Activated T-cell treated with anti-CD3 and anti-CD28 coated beads for 1 hour (primary cell): Measurements from ENCODE around the gene YBX2.
"Not testable (repeated sequence)": the region's sequence is repeated elsewhere in the genome, so short reads cannot be mapped to it uniquely, and the experiment has no call there.

ENCODE experiments used
- DNase-seq: peaks from one replicate; pipeline ENCODE4 v3.0.0-alpha.2; 2020; ENCODE audit warnings: low read depth

Gene YBX2

DNA sequence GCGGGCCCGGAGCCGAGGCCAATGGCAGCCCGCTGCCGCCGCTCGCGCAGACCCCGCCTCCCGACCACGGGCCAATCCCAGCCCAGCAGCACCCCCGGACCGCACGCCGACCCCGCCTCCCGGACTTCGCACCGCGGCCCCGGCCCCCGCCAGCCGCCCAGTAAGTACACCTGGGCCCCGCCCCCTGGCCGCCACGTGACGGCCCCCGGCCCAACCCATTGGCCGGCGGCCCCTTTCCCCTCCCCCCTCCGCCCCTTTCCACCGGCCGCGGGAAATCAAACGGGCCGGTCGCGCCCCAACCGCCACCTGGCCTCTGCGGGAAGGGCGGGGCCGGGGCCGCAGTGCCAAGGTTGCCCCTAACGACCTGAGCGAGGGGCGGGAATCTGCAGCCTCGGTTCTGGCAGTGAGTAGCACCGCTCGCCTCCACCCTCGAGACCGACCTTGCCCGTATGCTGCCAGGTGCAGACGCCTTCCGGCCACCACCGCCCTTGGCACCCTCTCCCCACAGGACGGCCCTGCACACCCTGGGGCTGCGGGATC lies at the start of gene YBX2:
Gene YBX2, minus strand, starts transcription at position 26 of the 540 bp plus-strand sequence. CDS start 139 bp downstream, outside the sequence.
- peak; percentile 55 for DNase-seq

- DNase-seq = no peak
Measured at GRCh38 chr17:7343250-7343649, 48.8 kb upstream of the YBX2 start.

DNA sequence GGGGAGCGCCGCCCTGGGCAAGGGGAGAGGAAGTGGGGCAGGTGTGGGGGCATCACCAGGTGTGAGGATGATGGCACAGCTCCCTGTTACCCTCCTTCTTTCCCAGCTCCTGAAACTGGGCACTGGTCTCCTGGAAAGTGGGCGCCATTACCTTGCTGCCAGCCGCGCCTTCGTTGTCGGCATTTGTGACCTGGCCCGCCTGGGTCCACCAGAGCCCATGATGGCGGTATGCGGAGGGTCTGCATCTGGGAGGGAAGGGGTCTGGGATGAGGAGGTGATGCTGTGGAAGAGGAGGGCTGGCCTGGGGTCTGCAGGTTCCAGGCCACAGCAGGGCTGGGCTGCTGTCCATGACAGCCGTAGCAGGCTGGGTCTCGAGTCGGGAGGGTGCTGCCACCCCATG lies 47.4 kb upstream of the YBX2 start:
- DNase-seq = no peak

DNA sequence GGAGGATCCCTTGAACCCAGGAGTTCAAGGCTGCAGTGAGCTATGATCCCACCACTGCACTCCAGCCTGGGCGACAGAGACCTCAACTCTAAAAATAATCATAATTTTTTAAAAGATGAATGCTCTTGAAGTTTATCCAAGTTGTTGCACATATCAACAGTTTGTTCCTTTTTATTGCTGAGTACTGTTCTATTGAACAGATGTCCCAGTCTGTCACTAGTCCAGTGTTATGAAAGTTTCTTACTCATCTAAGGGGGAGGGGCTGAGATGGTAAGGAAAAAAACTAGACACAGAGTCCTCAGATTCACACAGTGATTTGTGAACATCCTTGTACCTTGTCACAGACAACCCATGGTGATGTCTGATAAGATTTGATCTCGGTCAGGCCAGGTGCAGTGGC lies 45.7 kb upstream of the YBX2 start:
- DNase-seq = no peak

GRCh38 chr17:7337600-7337999 lies 43.2 kb upstream of the YBX2 start:
- DNase-seq = not testable (repeated sequence)

DNA sequence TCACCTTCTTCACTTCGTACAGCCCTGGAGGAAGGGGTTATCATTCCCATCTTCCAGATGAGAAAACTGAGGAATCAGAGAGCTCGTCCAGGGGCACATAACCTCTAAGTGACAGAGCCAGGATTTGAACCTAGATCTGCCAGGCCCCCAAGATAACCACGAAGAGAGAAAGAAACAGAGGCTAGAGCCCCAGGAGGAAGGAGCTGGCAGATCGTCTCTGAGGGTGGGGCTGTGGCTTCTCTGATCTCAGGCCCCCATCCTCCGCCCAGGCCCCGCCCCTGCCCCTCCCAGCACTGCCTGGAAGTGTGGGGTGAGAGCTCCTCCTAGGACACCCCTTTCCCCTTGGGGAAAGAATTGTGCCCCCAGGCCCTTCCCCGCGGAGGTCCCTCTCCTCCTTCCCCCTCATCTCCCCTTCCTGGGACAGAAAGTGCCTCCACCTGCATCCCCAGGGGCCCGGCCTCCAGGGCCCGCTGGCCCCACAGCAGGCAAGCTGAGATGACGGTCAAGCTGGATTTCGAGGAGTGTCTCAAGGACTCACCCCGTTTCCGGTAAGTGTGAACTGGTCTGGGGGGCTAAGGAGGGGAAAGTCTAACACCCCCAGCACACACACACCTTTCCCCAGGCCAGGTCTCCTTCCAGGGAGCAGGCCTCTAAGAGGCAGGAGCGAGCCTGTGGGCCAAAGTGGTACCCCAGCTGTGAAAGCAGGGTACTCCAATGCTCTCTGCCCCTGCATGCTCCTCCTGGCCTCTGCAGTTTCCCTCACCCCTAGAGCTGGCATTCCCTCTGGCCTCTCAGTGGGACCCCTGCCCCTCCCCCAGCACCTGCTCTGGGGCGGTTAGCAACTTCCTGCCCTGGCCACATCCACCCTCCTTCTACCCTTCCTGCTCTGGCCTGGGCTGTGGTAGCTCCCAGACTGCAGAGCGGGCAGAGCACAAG lies 42.1 kb upstream of the YBX2 start, which contains the start of gene ACAP1:
Gene ACAP1, plus strand, starts transcription at position 290 of the 936 bp plus-strand sequence. Its CDS starts 206 bp downstream, at position 496.
- DNase-seq = peak; percentile 87

- not testable (repeated sequence) for DNase-seq
Measured at GRCh38 chr17:7335765-7336164, 41.3 kb upstream of the YBX2 start.

DNA sequence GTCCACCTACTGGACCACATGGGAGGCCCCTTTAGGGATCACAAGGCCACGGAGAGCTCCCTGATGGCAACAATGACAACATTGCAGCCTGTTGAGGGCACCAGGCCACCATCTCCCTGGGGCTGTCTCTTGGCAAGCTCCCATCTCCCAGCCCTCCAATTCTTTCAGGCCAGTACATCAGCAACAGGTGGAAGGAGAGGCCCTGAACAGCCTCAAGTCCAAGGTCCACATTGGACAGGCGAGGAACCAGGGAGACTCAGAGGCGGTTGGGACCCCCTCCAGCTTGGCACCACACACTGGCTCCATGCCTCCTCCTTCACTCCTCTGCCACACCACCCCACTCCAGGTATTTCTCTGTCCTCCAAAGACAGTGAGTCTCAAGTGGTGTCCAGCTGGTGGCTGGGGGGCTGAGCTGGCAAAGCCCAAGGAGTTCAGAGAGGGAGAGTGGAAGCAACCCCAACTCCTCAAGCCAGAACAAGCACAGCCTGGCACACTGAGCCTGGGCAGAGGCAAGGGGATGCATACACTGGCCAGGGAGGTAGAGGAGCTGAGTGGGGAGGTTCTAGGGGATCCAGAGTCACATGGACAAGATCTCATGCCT lies 40.6 kb upstream of the YBX2 start:
- no peak for DNase-seq

GRCh38 chr17:7332600-7333069 lies 38.2 kb upstream of the YBX2 start:
- DNase-seq = not testable (repeated sequence)

DNA sequence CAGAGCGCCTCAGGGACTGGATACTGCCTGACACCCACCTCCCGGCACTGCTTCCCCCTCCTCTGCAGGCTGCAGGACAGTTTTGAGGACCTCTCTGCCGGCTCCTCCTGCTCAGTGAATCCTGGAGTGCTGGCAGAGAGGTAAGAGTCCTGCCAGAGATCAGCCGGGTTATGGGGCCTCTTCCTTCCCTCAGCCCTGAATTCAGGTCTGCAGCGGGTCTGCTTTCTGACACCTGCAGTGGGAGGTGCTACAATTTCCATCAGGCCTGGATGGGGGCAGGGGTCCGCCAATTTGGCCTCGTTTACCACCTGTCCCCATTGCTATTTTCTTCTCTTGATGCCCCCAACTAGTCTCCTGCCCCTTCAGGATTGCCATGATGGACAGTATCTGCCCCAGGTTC lies 37.7 kb upstream of the YBX2 start:
- DNase-seq = no peak

DNA sequence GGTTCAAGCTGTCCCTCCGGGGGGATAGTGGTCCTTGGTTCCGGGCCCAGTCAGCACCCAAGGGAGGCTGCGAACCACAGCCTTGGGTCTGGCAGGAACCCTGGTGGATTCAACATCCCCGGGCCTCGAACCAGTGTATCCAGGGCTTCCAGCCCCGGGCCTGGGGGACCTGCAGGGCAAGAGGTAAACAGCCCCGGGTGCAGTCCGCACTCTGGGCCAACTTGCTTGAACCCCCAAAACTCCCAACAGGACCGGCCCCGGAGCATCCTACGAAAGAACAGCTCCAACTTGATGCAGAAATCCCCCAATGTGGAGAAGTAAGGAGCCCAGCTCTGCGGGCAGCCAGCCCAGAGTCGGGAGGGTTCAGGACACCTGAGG lies 36.2 kb upstream of the YBX2 start:
- DNase-seq = no peak

- peak; percentile 59 for DNase-seq
Measured at GRCh38 chr17:7329997-7330637, 35.7 kb upstream of the YBX2 start.

DNA sequence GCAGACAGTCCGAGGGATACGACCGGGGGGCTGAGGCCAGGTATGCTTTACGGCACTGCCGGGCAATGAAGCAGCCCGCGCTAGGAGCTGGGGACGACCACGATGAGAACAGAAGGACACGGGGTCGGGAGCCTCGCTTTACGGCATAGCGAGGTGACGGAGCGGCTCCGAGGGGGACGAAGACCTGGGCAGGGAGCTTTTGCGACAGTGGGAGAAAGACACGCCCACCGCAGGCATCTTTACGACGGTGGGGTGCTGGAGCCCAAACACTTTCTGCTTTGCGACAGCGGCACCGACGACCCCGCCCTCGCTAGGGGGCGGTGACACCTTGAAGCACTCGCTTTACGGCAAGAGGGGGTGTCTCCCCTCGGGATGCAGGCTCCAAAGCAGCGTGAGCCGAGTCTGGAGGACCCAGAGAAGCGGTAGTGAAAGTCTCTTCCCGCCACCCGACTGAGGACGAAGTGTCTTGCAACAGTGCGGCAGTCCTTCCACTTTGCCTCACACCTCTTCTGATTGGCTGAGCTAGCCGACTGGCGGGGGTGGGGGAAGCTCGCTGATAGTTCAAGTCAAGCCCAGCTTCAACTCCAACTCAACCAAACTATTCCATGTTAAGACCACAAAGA lies 35.0 kb upstream of the YBX2 start:
- DNase-seq = peak; percentile 89

GRCh38 chr17:7328840-7329373 lies 34.5 kb upstream of the YBX2 start, which contains the start of gene NEURL4:
TSS of gene NEURL4 (minus strand) at chr17:7329335. CDS start at chr17:7329312, 23 bp downstream.
- no peak for DNase-seq

- DNase-seq = no peak
Measured at GRCh38 chr17:7328009-7328408, 33.6 kb upstream of the YBX2 start.

- DNase-seq = no peak
Measured at GRCh38 chr17:7327501-7327900, 33.1 kb upstream of the YBX2 start.

DNA sequence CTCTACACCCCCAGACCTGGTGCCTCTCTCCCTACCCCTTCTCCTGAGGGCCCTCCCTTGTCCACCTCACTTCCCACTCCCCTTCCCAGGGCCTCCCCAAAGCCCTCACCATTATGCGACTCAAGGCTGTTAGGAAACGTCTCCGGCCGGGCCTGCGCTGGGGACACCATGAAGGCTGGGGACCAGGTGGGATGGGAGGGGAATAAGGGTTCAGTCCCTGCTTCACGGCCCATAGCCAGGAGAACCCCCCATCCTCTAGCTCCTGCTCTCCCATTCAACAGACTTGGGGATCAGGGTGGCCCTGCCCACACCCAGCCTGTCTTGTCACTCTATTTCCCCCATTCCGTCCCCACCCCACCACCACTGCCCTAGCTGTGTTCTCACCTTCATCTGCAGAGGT lies 32.6 kb upstream of the YBX2 start:
- DNase-seq = no peak

DNA sequence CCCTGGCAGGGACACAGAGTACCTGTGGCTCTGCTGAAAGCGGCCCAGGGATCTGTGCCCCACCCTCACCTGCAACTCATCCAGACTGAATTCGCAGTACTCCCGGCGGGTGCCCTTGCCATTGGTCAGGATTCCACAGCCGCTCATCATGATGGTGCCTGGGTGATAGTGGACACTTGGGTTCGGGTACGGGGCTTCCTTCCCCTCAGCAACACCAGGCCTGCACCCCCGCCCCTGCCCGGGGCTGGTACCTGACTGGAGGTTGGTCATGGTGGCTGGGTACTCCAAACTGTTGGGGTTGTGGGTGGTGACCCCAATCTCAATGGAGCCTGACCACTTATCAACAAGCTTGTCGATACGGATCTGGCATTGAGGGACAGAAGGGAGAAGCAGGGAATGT lies 31.7 kb upstream of the YBX2 start:
- DNase-seq = no peak

DNA sequence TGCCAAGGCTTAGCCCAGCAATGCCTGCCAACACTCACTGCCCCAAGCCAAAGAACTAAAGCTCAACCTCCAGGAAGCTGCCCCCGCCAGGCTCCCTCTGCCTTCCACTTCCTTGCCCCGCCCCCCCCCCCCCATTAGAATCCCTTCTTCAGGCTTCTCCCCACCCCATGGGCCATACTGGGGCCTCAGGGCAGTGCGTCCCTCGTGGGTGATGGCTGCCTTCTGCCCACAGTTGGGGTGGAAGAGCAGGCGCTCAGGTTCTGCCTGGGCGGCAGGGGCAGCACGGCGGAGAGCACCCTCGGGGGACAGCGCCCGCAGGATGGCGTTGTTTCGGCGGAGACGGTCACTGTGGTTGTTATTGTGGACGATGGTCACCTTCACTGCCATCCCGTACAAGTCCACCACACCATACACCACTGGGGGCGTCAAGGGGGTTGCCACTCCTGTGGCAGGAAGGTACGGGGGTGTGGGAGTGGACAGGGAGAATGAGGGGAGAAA lies 30.6 kb upstream of the YBX2 start:
- DNase-seq = no peak

GRCh38 chr17:7324438-7324779 lies 30.0 kb upstream of the YBX2 start:
- no peak for DNase-seq

DNA sequence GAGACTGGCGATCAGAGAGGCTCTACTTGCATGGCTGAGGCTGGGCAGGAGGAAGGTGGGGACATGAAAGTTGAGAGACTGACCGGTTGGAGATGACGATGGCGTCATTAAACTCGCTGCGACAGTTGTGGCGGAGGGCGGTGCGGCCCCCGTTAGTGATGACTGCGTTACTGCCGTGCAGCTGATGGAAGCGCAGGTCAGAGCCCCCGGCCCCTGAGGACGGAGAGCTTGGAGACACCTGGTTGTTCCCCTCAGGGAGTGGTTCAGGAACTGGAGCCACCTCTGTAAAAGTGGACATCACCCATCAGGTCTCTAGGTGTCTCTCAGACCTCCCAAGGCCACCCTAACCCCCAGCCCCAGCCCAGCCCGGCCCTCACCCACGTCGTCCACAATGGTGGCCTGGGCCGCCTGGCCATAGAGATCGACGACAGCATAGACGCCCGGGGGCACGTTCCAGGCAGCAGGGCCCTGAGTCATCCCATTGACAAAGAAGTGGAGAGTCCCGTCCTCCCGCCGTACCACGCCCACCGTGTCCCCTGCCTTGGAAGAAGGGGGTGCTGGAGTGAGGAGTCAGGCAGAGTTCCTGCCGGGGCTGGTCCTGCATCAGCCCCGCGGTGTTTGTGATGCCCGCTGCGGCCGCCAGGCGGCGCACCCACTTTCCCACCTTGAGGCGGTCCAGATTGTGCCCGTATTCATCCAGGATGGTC lies 29.4 kb upstream of the YBX2 start:
- peak; percentile 63 for DNase-seq
